GM19023 (cell line): ENCODE results near the gene MCM10.

Experiments
- ATAC-seq: cut with Tn5 transposase; IDR thresholded peaks from one replicate; pipeline ENCODE4 v1.9.1; 2021; ENCODE audit warnings: mild to moderate bottlenecking, moderate library complexity; ENCODE audit not compliant: unreplicated experiment

MCM10 gene

DNA sequence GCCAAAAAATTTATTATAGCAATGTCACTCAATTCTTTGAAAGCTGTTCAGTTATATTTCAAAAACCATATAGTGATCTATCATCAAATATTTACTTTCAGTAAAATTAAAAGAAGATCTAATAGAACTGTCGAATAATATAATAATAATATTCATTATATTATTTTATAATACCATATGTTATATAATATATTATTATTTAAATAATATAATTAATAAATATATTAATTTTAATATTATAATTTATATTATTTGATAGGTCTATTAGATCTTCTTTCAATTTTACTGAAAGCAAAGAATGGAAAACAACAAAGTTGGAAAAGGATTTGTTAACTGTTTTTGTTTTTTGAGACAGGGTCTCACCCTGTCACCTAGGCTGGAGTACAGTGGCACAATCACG, 95.3 kb downstream of the MCM10 start:
- ATAC-seq, result no peak

GRCh38 chr10:13257621-13258140, 96.3 kb downstream of the MCM10 start:
- ATAC-seq, result no peak
